ENCODE results near the gene RAB27A.
"Not testable (repeated sequence)": the region's sequence is repeated elsewhere in the genome, so short reads cannot be mapped to it uniquely, and the experiment has no call there.

Gene RAB27A

DNA sequence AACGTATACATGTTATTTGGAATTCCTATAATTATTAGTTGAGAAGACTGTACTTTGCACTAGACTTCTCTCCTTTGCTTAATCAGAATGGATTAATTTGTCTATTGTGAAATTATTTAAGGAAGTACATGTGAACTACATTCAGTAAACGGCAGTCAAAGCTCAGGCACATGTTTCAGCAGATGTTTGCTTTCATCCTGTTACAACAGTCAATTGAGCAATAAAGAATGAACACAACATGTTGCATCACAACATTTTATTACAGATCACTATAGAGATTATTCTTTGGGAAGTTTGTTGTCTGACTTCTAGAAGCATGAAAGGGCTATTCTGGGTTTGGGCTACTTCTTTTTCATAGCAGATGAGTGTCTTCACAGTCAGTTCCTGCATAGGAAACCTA lies 39.2 kb downstream of the RAB27A start:
- no peak for DNase-seq (ENCODE audit: low spot score)

DNA sequence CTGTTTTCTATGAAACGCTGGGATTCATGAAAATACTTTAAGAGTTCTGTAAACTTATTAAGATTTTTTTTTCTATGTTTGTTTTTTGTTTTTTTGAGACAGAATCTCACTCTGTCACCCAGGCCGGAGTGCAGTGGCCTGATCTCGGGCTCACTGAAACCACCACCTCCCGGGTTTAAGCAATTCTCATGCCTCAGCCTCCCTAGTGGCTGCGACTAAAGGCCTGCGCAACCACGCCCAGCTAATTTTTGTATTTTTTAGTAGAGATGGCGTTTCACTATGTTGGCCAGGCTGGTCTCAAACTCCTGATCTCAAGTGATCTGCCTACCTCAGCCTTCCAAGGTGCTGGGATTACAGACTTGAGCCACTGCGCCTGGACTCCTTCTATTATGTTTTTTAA lies 39.7 kb downstream of the RAB27A start:
- DNase-seq (ENCODE audit: low spot score) = not testable (repeated sequence)

GRCh38 chr15:55248895-55249294 lies 40.7 kb downstream of the RAB27A start:
- no peak for DNase-seq (ENCODE audit: low spot score)

DNA sequence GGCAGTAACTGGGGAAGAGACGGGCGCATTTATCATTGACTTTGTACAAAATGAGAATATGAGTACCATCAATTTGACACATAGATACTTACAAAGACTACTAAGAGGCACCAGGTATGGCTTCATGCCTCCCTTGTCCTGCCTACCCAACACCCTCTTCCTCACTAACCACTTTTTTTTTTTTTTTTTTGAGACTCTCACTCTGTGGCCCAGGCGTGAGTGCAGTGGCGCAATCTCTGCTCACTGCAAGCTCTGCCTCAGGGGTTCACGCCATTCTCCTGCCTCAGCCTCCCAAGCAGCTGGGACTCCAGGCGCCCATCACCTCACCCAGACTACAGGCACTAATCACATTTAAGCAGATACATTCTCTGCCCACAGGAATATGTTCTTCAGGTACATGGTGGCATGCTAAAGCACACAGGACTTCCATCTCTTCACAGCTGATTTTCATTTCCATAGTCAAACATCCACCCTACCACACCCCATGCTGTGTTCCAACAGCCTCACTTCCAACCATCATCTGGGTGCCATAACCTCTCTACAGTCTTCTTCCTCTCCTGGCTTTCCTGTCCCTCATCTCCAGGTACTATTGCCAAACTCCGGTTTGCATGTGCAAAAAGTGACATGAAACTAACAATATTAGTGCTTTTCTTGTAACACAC lies 41.7 kb downstream of the RAB27A start:
- no peak for DNase-seq (ENCODE audit: low spot score)

DNA sequence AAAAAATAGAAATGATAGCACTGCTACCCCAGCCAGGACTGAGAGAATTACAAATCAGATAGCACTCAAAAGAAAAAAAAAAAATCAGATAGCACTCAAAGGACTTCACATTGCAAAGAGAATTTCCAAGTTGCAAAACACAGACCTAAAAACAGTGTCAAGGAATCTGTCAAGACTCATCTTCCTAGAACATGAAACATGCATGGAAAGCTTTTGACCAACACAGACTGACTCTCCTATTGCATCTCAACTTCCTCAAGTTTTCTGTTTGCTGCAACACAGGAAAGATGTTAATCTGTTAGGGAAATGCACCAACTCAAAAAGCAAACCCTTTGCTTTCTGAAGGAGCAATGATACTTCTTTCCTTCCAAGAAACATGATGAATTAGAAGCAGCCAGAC lies 42.3 kb downstream of the RAB27A start:
- DNase-seq (ENCODE audit: low spot score) = no peak

- DNase-seq (ENCODE audit: low spot score) = no peak
Observed at GRCh38 chr15:55246567-55246966, 43.0 kb downstream of the RAB27A start.

GRCh38 chr15:55245059-55245458 lies 44.6 kb downstream of the RAB27A start:
- no peak for DNase-seq (ENCODE audit: low spot score)

DNA sequence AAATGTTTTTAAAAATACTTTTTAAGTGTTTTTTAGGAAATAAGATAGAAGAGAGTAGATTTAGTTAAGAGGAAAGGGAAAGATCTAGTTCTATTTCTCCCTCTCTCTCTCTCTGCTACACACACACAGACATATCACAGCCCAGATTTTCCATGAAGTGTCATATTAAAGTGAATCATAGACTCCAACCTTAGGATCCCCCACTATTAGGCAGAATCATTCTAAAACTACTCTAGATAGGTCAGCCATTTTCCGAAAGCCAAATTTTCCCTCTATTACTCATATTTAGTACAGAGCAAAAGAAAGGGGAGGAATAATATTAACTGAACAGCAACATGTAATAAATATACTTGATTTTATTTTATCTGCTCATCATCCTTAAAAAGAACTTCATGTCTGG lies 47.7 kb downstream of the RAB27A start:
- no peak for DNase-seq (ENCODE audit: low spot score)

DNA sequence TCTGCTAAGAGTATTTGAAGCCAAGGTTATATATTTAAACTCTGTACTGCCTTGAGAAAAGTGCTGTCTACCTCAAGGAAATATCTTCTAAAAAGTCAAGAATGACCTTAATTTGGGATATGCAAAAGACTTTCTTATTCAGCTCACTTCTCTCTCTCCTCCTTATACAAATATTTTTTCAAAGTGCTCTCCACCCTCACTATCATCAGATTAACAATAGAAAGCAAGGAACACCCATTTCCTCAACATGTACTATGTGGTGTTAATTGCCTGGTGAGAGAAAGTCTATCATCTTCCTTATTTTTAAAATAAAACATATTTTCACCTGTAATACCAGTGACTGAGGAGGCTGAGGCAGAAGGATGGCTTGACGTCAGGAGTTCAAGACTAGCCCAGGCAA lies 48.4 kb downstream of the RAB27A start:
- no peak for DNase-seq (ENCODE audit: low spot score)

- DNase-seq (ENCODE audit: low spot score) = no peak
Observed at GRCh38 chr15:55240125-55240760, 49.4 kb downstream of the RAB27A start.

DNA sequence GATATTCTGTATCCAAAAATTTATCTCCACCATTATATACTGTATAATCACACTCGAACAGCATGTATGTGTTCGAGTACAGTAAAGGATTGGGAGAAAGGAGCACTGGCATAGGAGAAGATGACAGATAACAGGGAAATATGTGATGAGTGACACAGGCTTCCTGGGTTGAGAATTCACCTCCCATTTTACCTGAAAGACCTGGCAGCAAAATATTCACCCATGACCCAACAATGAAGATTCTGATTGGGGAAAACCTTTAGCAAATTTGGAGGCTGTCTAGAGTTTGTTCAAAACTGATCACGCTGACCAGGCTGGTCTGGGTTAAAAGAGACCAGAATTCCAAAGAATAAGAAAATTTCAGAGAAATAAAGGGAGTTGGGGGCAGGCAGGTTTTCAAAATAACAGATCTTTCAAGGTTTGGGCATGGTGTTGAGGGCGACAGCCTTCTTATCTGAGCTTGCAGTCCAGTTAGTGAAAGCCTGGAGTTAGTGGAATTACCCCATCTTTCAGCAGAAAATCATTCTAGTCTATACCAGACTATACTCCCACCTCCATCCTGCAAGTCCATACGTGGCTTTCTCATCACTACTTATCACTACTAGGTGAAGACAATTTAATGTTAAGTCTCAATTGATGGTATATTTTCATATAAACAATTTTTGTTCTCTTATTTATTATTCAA lies 50.0 kb downstream of the RAB27A start:
- no peak for DNase-seq (ENCODE audit: low spot score)

DNA sequence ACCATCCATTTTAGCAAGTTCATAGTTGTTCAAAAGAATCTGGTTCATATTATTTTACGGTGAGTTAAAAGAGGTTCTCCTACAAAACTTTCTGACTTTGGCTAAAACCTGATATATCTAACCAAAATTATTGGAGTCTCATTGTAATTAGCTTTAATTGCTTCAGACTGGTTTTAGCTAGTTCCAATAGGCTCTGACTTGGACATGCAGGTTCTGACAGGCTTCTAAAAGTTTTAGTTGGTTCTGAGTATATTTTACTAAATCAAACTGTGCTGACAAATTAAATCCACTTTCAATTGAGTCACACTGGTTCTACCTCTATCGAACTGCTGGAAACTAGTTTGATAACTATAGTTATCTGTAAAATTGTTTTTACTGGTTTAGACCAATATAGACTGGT lies 50.7 kb downstream of the RAB27A start:
- DNase-seq (ENCODE audit: low spot score) = no peak

DNA sequence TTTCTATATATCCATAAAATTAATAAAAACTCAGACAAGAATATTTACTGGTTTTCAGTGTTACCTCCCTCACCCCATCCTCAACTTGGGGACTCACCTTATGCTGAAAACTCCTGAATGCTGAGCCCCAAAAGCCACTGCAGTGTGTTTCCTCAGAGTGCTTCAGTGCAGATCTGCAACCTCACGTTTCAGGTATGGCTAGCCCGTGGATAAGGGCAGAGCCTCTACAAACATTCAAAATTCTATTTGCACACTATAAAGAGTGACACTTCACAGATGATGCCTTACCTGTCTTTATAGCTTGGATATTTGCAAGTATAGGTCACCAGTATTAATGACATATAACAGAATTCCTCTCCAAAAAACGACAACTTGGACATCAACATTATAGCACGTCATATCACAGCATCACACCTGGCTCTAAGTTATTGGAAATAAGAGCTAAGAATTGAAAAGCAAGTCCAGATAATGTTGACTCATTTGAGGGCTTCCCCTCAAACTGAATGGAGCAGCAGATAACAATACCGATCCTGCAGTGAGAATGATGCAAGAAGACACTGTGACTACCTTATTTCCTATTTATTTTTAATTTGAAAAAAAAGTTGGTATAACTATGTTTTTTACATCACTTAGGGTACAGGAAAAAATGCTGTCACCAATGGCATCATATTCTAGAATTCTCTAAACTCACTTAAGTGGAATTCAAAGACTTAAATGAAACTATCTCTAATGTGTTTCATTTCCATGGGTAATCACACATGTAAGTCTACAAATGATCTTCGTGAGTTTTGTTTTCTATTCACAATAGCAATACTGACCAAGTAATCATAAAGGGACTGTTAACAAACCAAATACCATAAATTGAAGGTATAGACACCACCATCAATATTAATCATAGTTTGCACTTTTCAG lies 52.1 kb downstream of the RAB27A start:
- no peak for DNase-seq (ENCODE audit: low spot score)

DNA sequence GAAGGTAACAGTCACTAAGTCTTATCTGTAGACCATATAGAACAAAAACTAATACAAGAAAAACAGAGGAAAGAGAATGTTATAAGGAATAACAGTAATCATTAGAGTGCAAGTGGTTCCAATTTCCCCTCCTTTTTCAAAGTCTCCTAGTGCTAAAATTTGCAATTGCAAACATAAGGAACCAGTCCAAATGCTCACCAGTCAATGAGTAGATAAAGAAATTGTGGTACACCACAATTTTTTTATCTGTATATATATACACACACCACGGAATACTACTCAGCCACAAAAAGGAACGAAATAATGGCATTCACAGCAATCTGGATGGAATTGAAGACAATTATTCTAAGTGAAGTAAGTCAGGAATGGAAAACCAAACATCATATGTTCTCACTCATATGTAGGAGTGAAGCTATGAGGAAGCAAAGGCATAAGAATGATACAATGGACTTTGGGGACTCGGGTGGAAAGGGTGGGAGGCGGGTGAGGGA lies 54.0 kb downstream of the RAB27A start:
- DNase-seq (ENCODE audit: low spot score) = no peak

DNA sequence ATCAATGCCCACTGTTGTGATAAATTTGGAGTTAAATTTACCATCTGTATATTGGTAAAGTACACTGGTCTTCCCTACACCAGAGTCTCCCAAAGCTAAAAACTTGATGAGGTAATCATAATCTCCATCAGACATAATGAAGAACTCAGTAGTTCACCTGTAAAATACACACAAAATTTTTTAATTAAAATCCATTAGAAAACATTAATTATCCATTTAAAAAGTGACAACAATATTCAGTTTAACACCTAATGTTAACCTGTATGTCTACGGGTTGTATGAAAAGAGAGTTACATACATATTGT lies 54.9 kb downstream of the RAB27A start:
- DNase-seq (ENCODE audit: low spot score) = no peak

- DNase-seq (ENCODE audit: low spot score) = no peak
Observed at GRCh38 chr15:55234104-55234799, 55.4 kb downstream of the RAB27A start.

GRCh38 chr15:55231455-55231854 lies 58.2 kb downstream of the RAB27A start:
- no peak for DNase-seq (ENCODE audit: low spot score)

DNA sequence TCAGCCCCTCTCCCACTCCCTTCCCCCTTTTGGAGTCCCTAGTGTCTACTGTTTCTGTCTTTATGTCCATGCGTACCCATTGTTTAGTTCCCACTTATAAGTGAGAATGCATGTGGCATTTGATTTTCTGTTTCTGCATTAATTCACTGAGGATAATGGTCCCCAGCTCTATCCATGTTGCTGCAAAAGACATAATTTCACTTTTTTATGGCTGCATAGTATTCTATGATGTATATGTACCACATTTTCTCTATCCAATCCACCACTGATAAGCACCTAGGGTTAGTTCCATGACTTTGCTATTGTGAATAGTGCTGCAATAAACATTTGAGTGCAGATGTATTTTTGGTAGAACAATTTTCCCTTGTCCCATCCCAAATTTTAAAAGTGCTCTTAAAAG lies 58.7 kb downstream of the RAB27A start:
- DNase-seq (ENCODE audit: low spot score) = no peak

- DNase-seq (ENCODE audit: low spot score) = no peak
Observed at GRCh38 chr15:55230051-55230670, 59.5 kb downstream of the RAB27A start.

DNA sequence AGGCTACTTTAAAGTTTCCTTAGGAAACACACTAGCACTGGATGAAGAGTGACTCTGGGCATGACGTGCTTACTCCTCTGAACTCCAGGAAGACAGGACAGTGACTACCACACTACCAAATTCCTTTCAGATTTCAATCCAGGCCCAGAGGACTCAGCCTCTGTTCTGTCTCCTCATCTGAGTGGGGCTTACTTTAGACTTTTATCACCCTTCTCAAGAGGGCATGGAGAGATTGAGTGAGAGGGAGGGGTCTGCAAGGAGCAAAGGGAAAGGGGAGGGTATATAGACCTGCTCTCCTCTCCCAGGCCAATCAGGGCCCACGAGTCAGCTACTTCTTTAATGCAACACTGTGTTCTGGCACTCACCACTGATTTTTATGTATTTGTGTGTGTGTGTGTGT lies 63.5 kb downstream of the RAB27A start:
- no peak for DNase-seq (ENCODE audit: low spot score)

DNA sequence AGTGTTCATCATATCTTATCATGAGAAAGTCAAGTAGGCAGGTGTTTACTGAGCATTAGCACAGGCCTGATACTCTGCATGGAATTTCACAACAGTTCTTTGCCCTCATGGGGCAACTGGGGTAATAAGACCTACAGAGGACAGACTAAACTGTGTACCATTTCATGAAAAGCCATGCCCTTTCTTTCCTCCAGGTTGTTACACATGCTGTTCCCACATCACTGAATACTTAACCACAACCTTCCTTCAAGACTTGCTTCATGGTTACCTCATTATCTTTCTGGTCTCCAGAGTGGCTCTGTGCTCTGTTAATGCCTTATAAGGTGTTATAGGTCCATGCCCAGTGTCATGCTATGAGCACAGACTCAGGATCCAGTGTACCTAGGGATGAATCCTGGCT lies 64.7 kb downstream of the RAB27A start:
- DNase-seq (ENCODE audit: low spot score) = no peak
